ENCODE measurements around the gene ENPP7.

The ENPP7 gene

GRCh38 chr17:79705674-79706073 is 25.1 kb upstream of the ENPP7 start:
- no peak for DNase-seq

GRCh38 chr17:79706931-79707850 is 23.6 kb upstream of the ENPP7 start:
- no peak for DNase-seq
- Histone ChIP-seq H3K4me1 (peaks cover 0 to 6% (median 4%) of the 10 kb centered on the region in 4 donors), H3K4me3 (no peak overlapping the region), H3K9me3 (no peaks in the 10 kb centered on the region), H3K36me3 (no peaks in the 10 kb centered on the region), H3K27ac (no peak overlapping the region), H3K27me3 (peaks cover 0 to 59% of the 10 kb centered on the region in 2 donors)
- TF ChIP-seq CTCF (IDR thresholded peaks at IDR 0.05), result no peak
- intact Hi-C loops (cut with DNase I; ENCODE audit: low total_unique reads), result loop anchor here (10.0 kb wide), 1 partner anchor 302 kb away; no protein-coding TSS in a partner anchor

More at GRCh38 chr17:79705674-79706073, 25.1 kb upstream of the ENPP7 start:
- Histone ChIP-seq H3K4me3 (no peak overlapping the region), H3K4me1 (peaks cover 0 to 6% (median 4%) of the 10 kb centered on the region in 4 donors), H3K27me3 (peaks cover 0 to 69% of the 10 kb centered on the region in 2 donors), H3K27ac (no peak overlapping the region), H3K36me3 (no peaks in the 10 kb centered on the region), H3K9me3 (no peaks in the 10 kb centered on the region)
- intact Hi-C loops (cut with DNase I; ENCODE audit: low total_unique reads), result loop anchor here (10.0 kb wide), 1 partner anchor 301 kb away; no protein-coding TSS in a partner anchor
- no peak for TF ChIP-seq CTCF (IDR thresholded peaks at IDR 0.05)

GRCh38 chr17:79707931-79708891 is 22.5 kb upstream of the ENPP7 start:
- H3K4me3 ChIP-seq, result no peak overlapping the region
- H3K36me3 ChIP-seq, result no peaks in the 10 kb centered on the region
- no peak for DNase-seq
- intact Hi-C loops (cut with DNase I; ENCODE audit: low total_unique reads), result loop anchor here (10.0 kb wide), 1 partner anchor 303 kb away; no protein-coding TSS in a partner anchor
- H3K27ac ChIP-seq, result no peak overlapping the region
- peaks cover 0 to 6% (median 4%) of the 10 kb centered on the region in 4 donors for H3K4me1 ChIP-seq
- peaks cover 0 to 56% of the 10 kb centered on the region in 2 donors for H3K27me3 ChIP-seq
- peak; percentile 68 to 80 for TF ChIP-seq CTCF (IDR thresholded peaks at IDR 0.05)
- H3K9me3 ChIP-seq, result no peaks in the 10 kb centered on the region

GRCh38 chr17:79711715-79712305 is 18.9 kb upstream of the ENPP7 start:
- Histone ChIP-seq H3K4me3 (no peak overlapping the region), H3K9me3 (no peaks in the 10 kb centered on the region), H3K27me3 (peaks cover 0 to 58% of the 10 kb centered on the region in 2 donors), H3K36me3 (no peaks in the 10 kb centered on the region), H3K4me1 (peaks cover 0 to 6% (median 4%) of the 10 kb centered on the region in 4 donors), H3K27ac (no peak overlapping the region)
- no peak for DNase-seq
- TF ChIP-seq CTCF (IDR thresholded peaks at IDR 0.05), result no peak
- intact Hi-C loops (cut with DNase I; ENCODE audit: low total_unique reads), result loop anchor here (10.0 kb wide), 1 partner anchor 627 kb away; no protein-coding TSS in a partner anchor

GRCh38 chr17:79713391-79713790 is 17.4 kb upstream of the ENPP7 start:
- no peak overlapping the region for H3K4me3 ChIP-seq
- H3K4me1 ChIP-seq, result peaks cover 0 to 2% (median 2%) of the 10 kb centered on the region in 4 donors
- H3K36me3 ChIP-seq, result no peaks in the 10 kb centered on the region
- peaks cover 0 to 49% of the 10 kb centered on the region in 2 donors for H3K27me3 ChIP-seq
- no peak for DNase-seq
- intact Hi-C loops (cut with DNase I; ENCODE audit: low total_unique reads), result loop anchor here (10.0 kb wide), 1 partner anchor 629 kb away; no protein-coding TSS in a partner anchor
- H3K9me3 ChIP-seq, result no peaks in the 10 kb centered on the region
- TF ChIP-seq CTCF (IDR thresholded peaks at IDR 0.05), result no peak
- H3K27ac ChIP-seq, result no peak overlapping the region
